GM21737 (cell line): ENCODE data around the gene SCN4A.
"Not testable (repeated sequence)": the region's sequence is repeated elsewhere in the genome, so short reads cannot be mapped to it uniquely, and the experiment has no call there.

Source experiments
- ATAC-seq: cut with Tn5 transposase; IDR thresholded peaks from one replicate; pipeline ENCODE4 v1.9.1; 2021; ENCODE audit warnings: mild to moderate bottlenecking, moderate library complexity; ENCODE audit not compliant: unreplicated experiment

SCN4A gene

GRCh38 chr17:63939401-63939800 is 33.3 kb downstream of the SCN4A start:
- ATAC-seq, result no peak

GRCh38 chr17:63937920-63938319 is 34.8 kb downstream of the SCN4A start:
- ATAC-seq, result no peak

- ATAC-seq, result no peak
Measured at GRCh38 chr17:63937319-63937718, 35.4 kb downstream of the SCN4A start.

- ATAC-seq, result no peak
Measured at GRCh38 chr17:63934183-63935112, 38.3 kb downstream of the SCN4A start.

- no peak for ATAC-seq
Measured at GRCh38 chr17:63933598-63933997, 39.1 kb downstream of the SCN4A start.

- no peak for ATAC-seq
Measured at GRCh38 chr17:63932721-63933120, 40.0 kb downstream of the SCN4A start.

- peak; percentile 75 for ATAC-seq
Measured at GRCh38 chr17:63931981-63932561, 40.6 kb downstream of the SCN4A start, which contains the start of gene CD79B. CD79B (minus strand) TSS chr17:63932331; CDS start chr17:63932261, 70 bp downstream.

- peak; percentile 33 for ATAC-seq
Measured at GRCh38 chr17:63930951-63931575, 41.7 kb downstream of the SCN4A start.

- ATAC-seq, result no peak
Measured at GRCh38 chr17:63929860-63930766, 42.6 kb downstream of the SCN4A start.

- no peak for ATAC-seq
Measured at GRCh38 chr17:63928966-63929695, 43.6 kb downstream of the SCN4A start.

GRCh38 chr17:63928172-63928666 is 44.5 kb downstream of the SCN4A start:
- ATAC-seq, result no peak

- ATAC-seq, result no peak
Measured at GRCh38 chr17:63927464-63928171, 45.1 kb downstream of the SCN4A start.

GRCh38 chr17:63926164-63926563 is 46.6 kb downstream of the SCN4A start:
- ATAC-seq, result no peak

- ATAC-seq, result no peak
Measured at GRCh38 chr17:63925615-63926014, 47.1 kb downstream of the SCN4A start.

GRCh38 chr17:63922402-63922801 is 50.3 kb downstream of the SCN4A start:
- ATAC-seq, result peak; percentile 48

GRCh38 chr17:63920779-63921178 is 51.9 kb downstream of the SCN4A start:
- ATAC-seq, result not testable (repeated sequence)

- not testable (repeated sequence) for ATAC-seq
Measured at GRCh38 chr17:63920050-63920449, 52.7 kb downstream of the SCN4A start.

- ATAC-seq, result no peak
Measured at GRCh38 chr17:63919311-63919723, 53.4 kb downstream of the SCN4A start.

GRCh38 chr17:63918789-63919305 is 53.9 kb downstream of the SCN4A start, which contains the start of gene GH1:
GH1 (minus strand) TSS chr17:63918839; CDS start chr17:63918776, 63 bp downstream.
- ATAC-seq, result not testable (repeated sequence)
